ENCODE measurements around the gene SOX11.
"Not testable (repeated sequence)": the region's sequence is repeated elsewhere in the genome, so short reads cannot be mapped to it uniquely, and the experiment has no call there.

Gene SOX11

GRCh38 chr2:5691985-5692529 is at the start of gene SOX11:
Gene SOX11, plus strand, starts transcription at chr2:5692384. Its CDS starts 338 bp downstream, at chr2:5692722.
- no peak for DNase-seq

GRCh38 chr2:5652734-5653133 is 39.5 kb upstream of the SOX11 start:
- not testable (repeated sequence) for DNase-seq

GRCh38 chr2:5653756-5654155 is 38.4 kb upstream of the SOX11 start:
- not testable (repeated sequence) for DNase-seq

GRCh38 chr2:5657231-5657630 is 35.0 kb upstream of the SOX11 start:
- DNase-seq = no peak

GRCh38 chr2:5660591-5660990 is 31.6 kb upstream of the SOX11 start:
- DNase-seq = no peak

- DNase-seq = no peak
Measured at GRCh38 chr2:5661362-5661761, 30.8 kb upstream of the SOX11 start.

GRCh38 chr2:5664278-5664681 is 27.9 kb upstream of the SOX11 start:
- no peak for DNase-seq

GRCh38 chr2:5665066-5665465 is 27.1 kb upstream of the SOX11 start:
- DNase-seq = no peak

- no peak for DNase-seq
Measured at GRCh38 chr2:5666798-5667197, 25.4 kb upstream of the SOX11 start.

- DNase-seq = not testable (repeated sequence)
Measured at GRCh38 chr2:5667655-5668054, 24.5 kb upstream of the SOX11 start.

GRCh38 chr2:5668682-5669250 is 23.4 kb upstream of the SOX11 start:
- no peak for DNase-seq

GRCh38 chr2:5672749-5673144 is 19.4 kb upstream of the SOX11 start:
- DNase-seq = no peak

- no peak for DNase-seq
Measured at GRCh38 chr2:5673145-5674025, 18.8 kb upstream of the SOX11 start.

- DNase-seq = no peak
Measured at GRCh38 chr2:5674026-5674340, 18.2 kb upstream of the SOX11 start.

GRCh38 chr2:5677133-5677532 is 15.1 kb upstream of the SOX11 start:
- DNase-seq = no peak

GRCh38 chr2:5683471-5683870 is 8.7 kb upstream of the SOX11 start:
- no peak for DNase-seq

GRCh38 chr2:5685225-5685624 is 7.0 kb upstream of the SOX11 start:
- no peak for DNase-seq

- no peak for DNase-seq
Measured at GRCh38 chr2:5686068-5686467, 6.1 kb upstream of the SOX11 start.

- no peak for DNase-seq
Measured at GRCh38 chr2:5686536-5686935, 5.6 kb upstream of the SOX11 start.

GRCh38 chr2:5689750-5690149 is 2.4 kb upstream of the SOX11 start:
- no peak for DNase-seq

- DNase-seq = no peak
Measured at GRCh38 chr2:5690286-5690685, 1.9 kb upstream of the SOX11 start.

GRCh38 chr2:5690718-5691220 is 1.4 kb upstream of the SOX11 start:
- DNase-seq = no peak

GRCh38 chr2:5691221-5691984 is 781 bp upstream of the SOX11 start:
- no peak for DNase-seq
